ENCODE data around the gene PSMD14.

Gene PSMD14

GRCh38 chr2:161424891-161425727 is 116.9 kb downstream of the PSMD14 start:
- peak; percentile 20 for DNase-seq (ENCODE audit: low spot score)
- in situ Hi-C loops (cut with MboI; ENCODE audit: low pct_unique_long_range_greater_than_20kb, low sequenced_read_pairs, unreplicated experiment), result no loop called here
- no peak for TF ChIP-seq CTCF (IDR thresholded peaks at IDR 0.05; ENCODE audit: extremely low read depth, insufficient read depth, missing control alignments)

- TF ChIP-seq CTCF (IDR thresholded peaks at IDR 0.05; ENCODE audit: extremely low read depth, insufficient read depth, missing control alignments), result no peak
- in situ Hi-C loops (cut with MboI; ENCODE audit: low pct_unique_long_range_greater_than_20kb, low sequenced_read_pairs, unreplicated experiment), result no loop called here
- DNase-seq (ENCODE audit: low spot score), result no peak
Measured at GRCh38 chr2:161425728-161426454, 117.7 kb downstream of the PSMD14 start.

- TF ChIP-seq CTCF (IDR thresholded peaks at IDR 0.05; ENCODE audit: extremely low read depth, insufficient read depth, missing control alignments), result peak; percentile 23
- DNase-seq (ENCODE audit: low spot score), result peak; percentile 39
- in situ Hi-C loops (cut with MboI; ENCODE audit: low pct_unique_long_range_greater_than_20kb, low sequenced_read_pairs, unreplicated experiment), result no loop called here
Measured at GRCh38 chr2:161426455-161426921, 118.3 kb downstream of the PSMD14 start.

- DNase-seq (ENCODE audit: low spot score), result peak; percentile 28
- no peak for TF ChIP-seq CTCF (IDR thresholded peaks at IDR 0.05; ENCODE audit: extremely low read depth, insufficient read depth, missing control alignments)
- in situ Hi-C loops (cut with MboI; ENCODE audit: low pct_unique_long_range_greater_than_20kb, low sequenced_read_pairs, unreplicated experiment), result no loop called here
Measured at GRCh38 chr2:161426922-161427663, 118.9 kb downstream of the PSMD14 start.

- in situ Hi-C loops (cut with MboI; ENCODE audit: low pct_unique_long_range_greater_than_20kb, low sequenced_read_pairs, unreplicated experiment), result no loop called here
- peak; percentile 25 for DNase-seq (ENCODE audit: low spot score)
- TF ChIP-seq CTCF (IDR thresholded peaks at IDR 0.05; ENCODE audit: extremely low read depth, insufficient read depth, missing control alignments), result no peak
Measured at GRCh38 chr2:161427664-161428587, 119.7 kb downstream of the PSMD14 start.
